ENCODE results near the gene SMG5.

The SMG5 gene

GRCh38 chr1:156270314-156270713, 12.3 kb downstream of the SMG5 start:
- DNase-seq (ENCODE audit: low spot score) = no peak
- in situ Hi-C loops (cut with MboI; ENCODE audit: low sequenced_read_pairs, unreplicated experiment) = no loop called here
- TF ChIP-seq, protein P1, sequence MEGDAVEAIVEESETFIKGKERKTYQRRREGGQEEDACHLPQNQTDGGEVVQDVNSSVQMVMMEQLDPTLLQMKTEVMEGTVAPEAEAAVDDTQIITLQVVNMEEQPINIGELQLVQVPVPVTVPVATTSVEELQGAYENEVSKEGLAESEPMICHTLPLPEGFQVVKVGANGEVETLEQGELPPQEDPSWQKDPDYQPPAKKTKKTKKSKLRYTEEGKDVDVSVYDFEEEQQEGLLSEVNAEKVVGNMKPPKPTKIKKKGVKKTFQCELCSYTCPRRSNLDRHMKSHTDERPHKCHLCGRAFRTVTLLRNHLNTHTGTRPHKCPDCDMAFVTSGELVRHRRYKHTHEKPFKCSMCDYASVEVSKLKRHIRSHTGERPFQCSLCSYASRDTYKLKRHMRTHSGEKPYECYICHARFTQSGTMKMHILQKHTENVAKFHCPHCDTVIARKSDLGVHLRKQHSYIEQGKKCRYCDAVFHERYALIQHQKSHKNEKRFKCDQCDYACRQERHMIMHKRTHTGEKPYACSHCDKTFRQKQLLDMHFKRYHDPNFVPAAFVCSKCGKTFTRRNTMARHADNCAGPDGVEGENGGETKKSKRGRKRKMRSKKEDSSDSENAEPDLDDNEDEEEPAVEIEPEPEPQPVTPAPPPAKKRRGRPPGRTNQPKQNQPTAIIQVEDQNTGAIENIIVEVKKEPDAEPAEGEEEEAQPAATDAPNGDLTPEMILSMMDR (IDR thresholded peaks at IDR 0.05; ENCODE audit: borderline replicate concordance, control extremely low read depth, extremely low read depth, insufficient read depth, missing control alignments) = no peak

GRCh38 chr1:156268336-156268735, 14.3 kb downstream of the SMG5 start:
- DNase-seq (ENCODE audit: low spot score) = no peak
- in situ Hi-C loops (cut with MboI; ENCODE audit: low sequenced_read_pairs, unreplicated experiment) = no loop called here
- TF ChIP-seq, protein P1 (IDR thresholded peaks at IDR 0.05; ENCODE audit: borderline replicate concordance, control extremely low read depth, extremely low read depth, insufficient read depth, missing control alignments) = no peak

DNA sequence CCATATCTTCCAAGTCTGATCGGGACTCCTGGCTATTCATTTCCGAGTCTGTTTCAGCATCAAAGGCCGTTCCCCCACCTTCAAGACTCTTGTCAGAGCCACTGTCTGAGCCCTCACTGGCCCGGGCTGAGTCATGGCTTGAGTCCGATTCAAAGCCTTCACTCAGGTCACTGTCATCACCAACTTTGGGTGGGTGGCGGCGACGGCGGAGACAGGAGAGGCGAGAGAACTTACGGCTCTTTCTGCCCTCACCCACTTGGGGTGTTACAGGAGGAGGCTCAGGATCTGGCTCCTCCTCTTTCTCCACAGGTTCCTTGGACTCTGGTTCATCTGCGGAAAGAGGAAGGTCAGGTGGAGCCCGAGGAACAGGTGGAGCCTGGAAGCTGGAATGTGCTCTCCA, 16.6 kb downstream of the SMG5 start:
- DNase-seq (ENCODE audit: low spot score) = no peak
- in situ Hi-C loops (cut with MboI; ENCODE audit: low sequenced_read_pairs, unreplicated experiment) = no loop called here
- TF ChIP-seq, protein P1 (IDR thresholded peaks at IDR 0.05; ENCODE audit: borderline replicate concordance, control extremely low read depth, extremely low read depth, insufficient read depth, missing control alignments) = no peak

GRCh38 chr1:156263288-156263655, 19.4 kb downstream of the SMG5 start:
- DNase-seq (ENCODE audit: low spot score) = no peak
- TF ChIP-seq, protein P1 (IDR thresholded peaks at IDR 0.05; ENCODE audit: borderline replicate concordance, control extremely low read depth, extremely low read depth, insufficient read depth, missing control alignments) = no peak
- in situ Hi-C loops (cut with MboI; ENCODE audit: low sequenced_read_pairs, unreplicated experiment) = no loop called here

GRCh38 chr1:156262461-156263287, 20.0 kb downstream of the SMG5 start:
- TF ChIP-seq, protein P1 (IDR thresholded peaks at IDR 0.05; ENCODE audit: borderline replicate concordance, control extremely low read depth, extremely low read depth, insufficient read depth, missing control alignments) = no peak
- DNase-seq (ENCODE audit: low spot score) = no peak
- in situ Hi-C loops (cut with MboI; ENCODE audit: low sequenced_read_pairs, unreplicated experiment) = no loop called here

DNA sequence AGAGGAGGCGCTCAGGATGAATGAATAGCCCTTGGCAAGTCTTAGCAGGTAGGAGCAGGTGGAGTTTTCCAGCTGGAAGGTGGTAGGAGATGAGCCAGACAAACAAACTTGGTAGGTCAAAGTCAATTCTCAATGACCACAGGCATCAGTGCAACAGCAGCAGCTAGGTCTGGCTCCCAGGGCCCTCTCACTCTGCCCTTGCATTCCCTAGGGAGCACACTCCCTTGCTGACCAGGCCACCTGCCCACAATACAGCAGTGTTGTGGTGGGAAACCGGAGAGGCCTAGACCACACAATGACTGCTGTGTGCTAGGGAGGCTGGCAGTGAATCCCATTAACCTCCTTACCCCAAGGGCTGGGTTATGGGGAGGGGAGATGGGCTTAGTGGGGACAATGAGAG, 21.7 kb downstream of the SMG5 start:
- in situ Hi-C loops (cut with MboI; ENCODE audit: low sequenced_read_pairs, unreplicated experiment) = no loop called here
- no peak for DNase-seq (ENCODE audit: low spot score)
- TF ChIP-seq, protein P1 (IDR thresholded peaks at IDR 0.05; ENCODE audit: borderline replicate concordance, control extremely low read depth, extremely low read depth, insufficient read depth, missing control alignments) = no peak
